IPS-15b (cell line): ENCODE data around the gene DDB1.
"Not testable (repeated sequence)": the region's sequence is repeated elsewhere in the genome, so short reads cannot be mapped to it uniquely, and the experiment has no call there.

Experiments
- H3K27me3 ChIP-seq: one replicate; pipeline ENCODE4 v1.6.1; 2013; ENCODE audit warnings: low read length; ENCODE audit not compliant: control insufficient read depth, insufficient read depth
- H3K36me3 ChIP-seq: one replicate; pipeline ENCODE4 v1.6.1; 2013; ENCODE audit warnings: low read length; ENCODE audit not compliant: control insufficient read depth, insufficient read depth
- H3K4me1 ChIP-seq: one replicate; pipeline ENCODE4 v1.6.1; 2013; ENCODE audit warnings: mild to moderate bottlenecking, low read length; ENCODE audit not compliant: control insufficient read depth, insufficient read depth
- H3K4me3 ChIP-seq: one replicate; pipeline ENCODE4 v1.5.1; 2013; ENCODE audit warnings: low read depth, low read length
- H3K9ac ChIP-seq: one replicate; pipeline ENCODE4 v1.6.1; 2013; ENCODE audit warnings: low read depth, mild to moderate bottlenecking, low read length
- H3K9me3 ChIP-seq: one replicate; pipeline ENCODE4 v1.6.1; 2013; ENCODE audit warnings: mild to moderate bottlenecking, low read length; ENCODE audit not compliant: control insufficient read depth, insufficient read depth

Gene DDB1

GRCh38 chr11:61268588-61269250 lies 64.2 kb downstream of the DDB1 start:
- H3K9ac ChIP-seq, result no peak overlapping the region
- H3K9me3 ChIP-seq, result no peaks in the 10 kb centered on the region
- no peak overlapping the region for H3K4me3 ChIP-seq
- no peaks in the 10 kb centered on the region for H3K27me3 ChIP-seq
- no peaks in the 10 kb centered on the region for H3K4me1 ChIP-seq
- peaks cover 3% of the 10 kb centered on the region for H3K36me3 ChIP-seq

- Histone ChIP-seq H3K4me3 (no peak overlapping the region), H3K9me3 (no peaks in the 10 kb centered on the region), H3K36me3 (peaks cover 3% of the 10 kb centered on the region), H3K9ac (no peak overlapping the region), H3K4me1 (no peaks in the 10 kb centered on the region), H3K27me3 (no peaks in the 10 kb centered on the region)
Observed at GRCh38 chr11:61267437-61267841, 65.5 kb downstream of the DDB1 start.

- no peak overlapping the region for H3K4me3 ChIP-seq
- no peaks in the 10 kb centered on the region for H3K9me3 ChIP-seq
- no peaks in the 10 kb centered on the region for H3K4me1 ChIP-seq
- H3K9ac ChIP-seq, result no peak overlapping the region
- peaks cover 3% of the 10 kb centered on the region for H3K36me3 ChIP-seq
- H3K27me3 ChIP-seq, result no peaks in the 10 kb centered on the region
Observed at GRCh38 chr11:61266602-61267001, 66.3 kb downstream of the DDB1 start.

- Histone ChIP-seq H3K27me3 (no peaks in the 10 kb centered on the region), H3K4me3 (no peak overlapping the region), H3K4me1 (no peaks in the 10 kb centered on the region), H3K36me3 (peaks cover 3% of the 10 kb centered on the region), H3K9ac (no peak overlapping the region), H3K9me3 (no peaks in the 10 kb centered on the region)
Observed at GRCh38 chr11:61265357-61265756, 67.5 kb downstream of the DDB1 start.

- no peaks in the 10 kb centered on the region for H3K27me3 ChIP-seq
- H3K4me3 ChIP-seq, result no peak overlapping the region
- no peak overlapping the region for H3K9ac ChIP-seq
- H3K9me3 ChIP-seq, result no peaks in the 10 kb centered on the region
- H3K36me3 ChIP-seq, result peaks cover 3% of the 10 kb centered on the region
- no peaks in the 10 kb centered on the region for H3K4me1 ChIP-seq
Observed at GRCh38 chr11:61264795-61265194, 68.1 kb downstream of the DDB1 start.

GRCh38 chr11:61264371-61264770 lies 68.5 kb downstream of the DDB1 start:
- Histone ChIP-seq H3K4me1 (no peaks in the 10 kb centered on the region), H3K9me3 (no peaks in the 10 kb centered on the region), H3K4me3 (no peak overlapping the region), H3K9ac (no peak overlapping the region), H3K36me3 (peaks cover 3% of the 10 kb centered on the region), H3K27me3 (no peaks in the 10 kb centered on the region)

- H3K27me3 ChIP-seq, result no peaks in the 10 kb centered on the region
- H3K36me3 ChIP-seq, result peaks cover 6% of the 10 kb centered on the region
- H3K9ac ChIP-seq, result no peak overlapping the region
- no peaks in the 10 kb centered on the region for H3K9me3 ChIP-seq
- H3K4me3 ChIP-seq, result no peak overlapping the region
- no peaks in the 10 kb centered on the region for H3K4me1 ChIP-seq
Observed at GRCh38 chr11:61259363-61259762, 73.5 kb downstream of the DDB1 start.

GRCh38 chr11:61258546-61258945 lies 74.4 kb downstream of the DDB1 start:
- no peak overlapping the region for H3K4me3 ChIP-seq
- no peaks in the 10 kb centered on the region for H3K27me3 ChIP-seq
- H3K4me1 ChIP-seq, result no peaks in the 10 kb centered on the region
- H3K9me3 ChIP-seq, result no peaks in the 10 kb centered on the region
- H3K9ac ChIP-seq, result no peak overlapping the region
- H3K36me3 ChIP-seq, result peaks cover 6% of the 10 kb centered on the region

GRCh38 chr11:61256710-61257482 lies 76.0 kb downstream of the DDB1 start:
- Histone ChIP-seq H3K27me3 (no peaks in the 10 kb centered on the region), H3K4me3 (no peak overlapping the region), H3K9ac (no peak overlapping the region), H3K4me1 (no peaks in the 10 kb centered on the region), H3K36me3 (peaks cover 6% of the 10 kb centered on the region), H3K9me3 (no peaks in the 10 kb centered on the region)

GRCh38 chr11:61254403-61255025 lies 78.4 kb downstream of the DDB1 start:
- no peak overlapping the region for H3K9ac ChIP-seq
- peaks cover 6% of the 10 kb centered on the region for H3K36me3 ChIP-seq
- no peaks in the 10 kb centered on the region for H3K27me3 ChIP-seq
- no peaks in the 10 kb centered on the region for H3K4me1 ChIP-seq
- no peaks in the 10 kb centered on the region for H3K9me3 ChIP-seq
- H3K4me3 ChIP-seq, result no peak overlapping the region

GRCh38 chr11:61252332-61252731 lies 80.6 kb downstream of the DDB1 start:
- H3K36me3 ChIP-seq, H3K4me3 ChIP-seq, H3K9me3 ChIP-seq, H3K27me3 ChIP-seq, H3K4me1 ChIP-seq, H3K9ac ChIP-seq: not testable (repeated sequence)
